IMR-90 (cell line): ENCODE data around the gene GOLT1A. TPM values are rescaled to one million over a fixed set of nuclear protein-coding genes. Genes with fewer than 3 reads are reported as not detected.
A peak's percentile ranks its signal among the peaks of the same experiment; 100 is the strongest.

Source experiments
- ATAC-seq: fragments of 200-7000 bp; cut with Tn5 transposase; 2 replicates; pipeline ENCODE4 v1.9.1; 2020; ENCODE audit warnings: low read depth, mild to moderate bottlenecking, moderate library complexity
- BruUV-seq: library from RNA; stranded (reverse); fragments of 400-500 nt; replicated peaks from 2 replicates; lab custom pipeline; 2021; lab: Mats Ljungman, UMichigan
- CTCF ChIA-PET: fragments of 300-600 bp; formaldehyde crosslinking; extraction: SDS; loops from one replicate; lab custom pipeline; 2021; ENCODE audit warnings: antibody characterized with exemption; lab: Yijun Ruan, JAX
- POLR2A ChIA-PET: fragments of 300-600 bp; sonication (Branson Sonifier 250); formaldehyde crosslinking; loops from one replicate; lab custom pipeline; 2022; ENCODE audit warnings: antibody characterized with exemption; ENCODE audit not compliant: unreplicated experiment; lab: Charles Lee
- DNase-seq: peaks from one replicate; pipeline ENCODE4 v3.0.0; 2013
- H2AFZ ChIP-seq: replicated peaks from 2 replicates; pipeline ENCODE3; 2013; ENCODE audit warnings: low read length, mild to moderate bottlenecking; ENCODE audit not compliant: poor library complexity
- H2AK5ac ChIP-seq: 2 replicates; pipeline ENCODE4 v1.6.1; 2013; ENCODE audit warnings: low read depth, low read length, inconsistent platforms
- H2AK9ac ChIP-seq: replicated peaks from 2 replicates; pipeline ENCODE3; 2013; ENCODE audit warnings: mild to moderate bottlenecking, low read depth, low read length, moderate library complexity; ENCODE audit not compliant: poor library complexity
- H2BK120ac ChIP-seq: 2 replicates; pipeline ENCODE4 v1.6.1; 2013; ENCODE audit warnings: low read depth, low read length, inconsistent platforms
- H2BK15ac ChIP-seq: 3 replicates; pipeline ENCODE4 v1.6.1; 2013; ENCODE audit warnings: low read depth, low read length, inconsistent platforms
- H2BK20ac ChIP-seq: 2 replicates; pipeline ENCODE4 v1.6.1; 2013; ENCODE audit warnings: low read depth, mild to moderate bottlenecking, inconsistent platforms, low read length, moderate library complexity
- H2BK5ac ChIP-seq: 2 replicates; pipeline ENCODE4 v1.6.1; 2013; ENCODE audit warnings: mild to moderate bottlenecking, low read depth, low read length, inconsistent platforms; ENCODE audit not compliant: poor library complexity, severe bottlenecking
- H3K14ac ChIP-seq: replicated peaks from 2 replicates; pipeline ENCODE4 v1.6.1; 2013; ENCODE audit warnings: low read depth, low read length, inconsistent platforms
- H3K18ac ChIP-seq: 2 replicates; pipeline ENCODE4 v1.6.1; 2013; ENCODE audit warnings: low read depth, low read length, control low read depth
- H3K23ac ChIP-seq: 2 replicates; pipeline ENCODE4 v1.6.1; 2013; ENCODE audit warnings: low read depth, low read length, inconsistent platforms
- H3K27ac ChIP-seq: 2 replicates; pipeline ENCODE4 v1.5.1; 2013; ENCODE audit warnings: mild to moderate bottlenecking, control low read depth, low read length; ENCODE audit not compliant: insufficient read depth
- H3K27me3 ChIP-seq: 2 replicates; pipeline ENCODE4 v1.6.1; 2013; ENCODE audit warnings: low read length; ENCODE audit not compliant: control insufficient read depth, insufficient read depth
- H3K36me3 ChIP-seq: 2 replicates; pipeline ENCODE4 v1.6.1; 2013; ENCODE audit warnings: low read length, mixed read lengths; ENCODE audit not compliant: control insufficient read depth, insufficient read depth
- H3K4ac ChIP-seq: 2 replicates; pipeline ENCODE4 v1.6.1; 2013; ENCODE audit warnings: low read depth, low read length, inconsistent platforms
- H3K4me1 ChIP-seq: 2 replicates; pipeline ENCODE4 v1.6.1; 2013; ENCODE audit warnings: low read length, mixed read lengths; ENCODE audit not compliant: control insufficient read depth, insufficient read depth
- H3K4me2 ChIP-seq: 2 replicates; pipeline ENCODE4 v1.6.1; 2013; ENCODE audit warnings: low read depth, mild to moderate bottlenecking, control low read depth, low read length, moderate library complexity
- H3K4me3 ChIP-seq: 2 replicates; pipeline ENCODE4 v1.5.1; 2013; ENCODE audit warnings: low read depth, mild to moderate bottlenecking, control low read depth, low read length, moderate library complexity; ENCODE audit not compliant: insufficient read depth
- H3K56ac ChIP-seq: 2 replicates; pipeline ENCODE4 v1.6.1; 2013; ENCODE audit warnings: low read length, inconsistent platforms; ENCODE audit not compliant: insufficient read depth; ENCODE audit errors: extremely low read depth
- H3K79me1 ChIP-seq, 2 experiments: 2 replicates each; pipeline ENCODE4 v1.6.1; 2013; ENCODE audit warnings: low read length in 2 of 2, inconsistent platforms in 1 of 2, low read depth in 1 of 2
- H3K9ac ChIP-seq: 2 replicates; pipeline ENCODE4 v1.6.1; 2013; ENCODE audit warnings: low read depth, low read length, control low read depth
- H3K9me1 ChIP-seq: 2 replicates; pipeline ENCODE4 v1.6.1; 2013; ENCODE audit warnings: low read length, inconsistent platforms; ENCODE audit not compliant: insufficient read depth
- H3K9me3 ChIP-seq: 2 replicates; pipeline ENCODE4 v1.6.1; 2013; ENCODE audit warnings: low read length; ENCODE audit not compliant: control insufficient read depth, insufficient read depth
- H4K20me1 ChIP-seq: 2 replicates; pipeline ENCODE4 v1.6.1; 2013; ENCODE audit warnings: low read length, inconsistent platforms; ENCODE audit not compliant: insufficient read depth
- H4K5ac ChIP-seq: 2 replicates; pipeline ENCODE4 v1.6.1; 2013; ENCODE audit warnings: mild to moderate bottlenecking, low read depth, low read length, control low read depth
- H4K8ac ChIP-seq, 2 experiments: 2 replicates each; pipeline ENCODE4 v1.6.1; 2013; ENCODE audit warnings: low read depth in 2 of 2, low read length in 2 of 2, control low read depth in 1 of 2, inconsistent platforms in 1 of 2
- H4K91ac ChIP-seq: 2 replicates; pipeline ENCODE4 v1.6.1; 2013; ENCODE audit warnings: low read depth, low read length, inconsistent platforms; ENCODE audit not compliant: insufficient read depth
- BHLHE40 ChIP-seq: fragments of 150-350 bp; IDR thresholded peaks from 2 replicates; pipeline ENCODE4 v1.6.1; 2016; ENCODE audit warnings: mild to moderate bottlenecking, low read depth, low read length
- CEBPB ChIP-seq: IDR thresholded peaks from 2 replicates; pipeline ENCODE4 v1.6.1; 2012; ENCODE audit warnings: low read depth, low read length, improper control_type of control experiment
- CHD1 ChIP-seq: IDR thresholded peaks from 2 replicates; pipeline ENCODE4 v1.6.1; 2012; ENCODE audit warnings: low read depth, low read length, improper control_type of control experiment
- FOS ChIP-seq: fragments of 150-350 bp; IDR thresholded peaks from 2 replicates; pipeline ENCODE4 v1.6.1; 2016; ENCODE audit warnings: low read depth, low read length
- MAFK ChIP-seq: IDR thresholded peaks from 2 replicates; pipeline ENCODE4 v1.6.1; 2012; ENCODE audit warnings: low read depth, low read length, improper control_type of control experiment
- MAZ ChIP-seq: IDR thresholded peaks from 2 replicates; pipeline ENCODE4 v1.6.1; 2012; ENCODE audit warnings: low read depth, mild to moderate bottlenecking, low read length, improper control_type of control experiment, moderate library complexity, borderline replicate concordance
- MXI1 ChIP-seq: IDR thresholded peaks from 2 replicates; pipeline ENCODE4 v1.6.1; 2012; ENCODE audit warnings: low read depth, mild to moderate bottlenecking, low read length, moderate library complexity, borderline replicate concordance
- NFE2L2 ChIP-seq: fragments of 150-350 bp; IDR thresholded peaks from 2 replicates; pipeline ENCODE4 v1.6.1; 2016; ENCODE audit warnings: low read depth, mild to moderate bottlenecking, low read length
- POLR2A ChIP-seq: IDR thresholded peaks from 2 replicates; pipeline ENCODE4 v1.6.1; 2012; ENCODE audit warnings: mild to moderate bottlenecking, low read depth, low read length
- RAD21 ChIP-seq: IDR thresholded peaks from 2 replicates; pipeline ENCODE4 v1.6.1; 2012; ENCODE audit warnings: low read length, improper control_type of control experiment
- RCOR1 ChIP-seq: IDR thresholded peaks from 2 replicates; pipeline ENCODE4 v1.6.1; 2012; ENCODE audit warnings: mild to moderate bottlenecking, low read length, improper control_type of control experiment; ENCODE audit not compliant: insufficient replicate concordance
- RFX5 ChIP-seq: IDR thresholded peaks from 2 replicates; pipeline ENCODE4 v1.8.0; 2012; ENCODE audit warnings: low read depth, mild to moderate bottlenecking, low read length, moderate library complexity
- SMC3 ChIP-seq: fragments of 150-350 bp; IDR thresholded peaks from 2 replicates; pipeline ENCODE4 v1.6.1; 2016; ENCODE audit warnings: low read depth, mild to moderate bottlenecking, antibody characterized with exemption, low read length, moderate library complexity
- WGBS, 2 experiments: methylation state at CpG; one replicate each; pipeline versions ENCODE4 v1.1.5 to v1.1.7; 2013; ENCODE audit warnings: missing lambda C conversion rate in 2 of 2; ENCODE audit not compliant: insufficient read length in 1 of 2; ENCODE audit errors: extremely low coverage in 2 of 2; 5-methylcytosine and 5-hydroxymethylcytosine counted together
- dilution Hi-C: fragments of 300-500 bp; cut with HindIII; formaldehyde crosslinking; loops from one replicate; pipeline ENCODE4 v1.14.3; 2018; ENCODE audit warnings: low sequenced_read_pairs; ENCODE audit not compliant: unreplicated experiment
- in situ Hi-C: fragments of 300-500 bp; cut with MboI; formaldehyde crosslinking; loops from 3 replicates; pipeline ENCODE4 v1.14.3; 2019; ENCODE audit warnings: low sequenced_read_pairs, inconsistent platforms, mixed read lengths
- intact Hi-C: fragments of 100-400 bp; cut with micrococcal nuclease; formaldehyde crosslinking; loops from 2 replicates; pipeline ENCODE4 v1.10.0; 2022
- polyA plus RNA-seq, 3 experiments: library from polyadenylated mRNA; depleted of rRNA; stranded (reverse); fragments of >200 nt; gene quantifications; 2 replicates each; pipeline ENCODE4 v1.2.3, GENCODE V29; 2012; ENCODE audit warnings: low replicate concordance in 1 of 3
- total RNA-seq: library from RNA; depleted of rRNA; stranded (reverse); fragments of >200 nt; gene quantifications from 2 replicates; pipeline ENCODE4 v1.2.3, GENCODE V29; 2012
- TF ChIP-seq, protein P1 (sequence below): conservative IDR thresholded peaks from 2 replicates; pipeline ENCODE4 v1.5.1; 2012; ENCODE audit warnings: mild to moderate bottlenecking, low read depth, low read length, improper control_type of control experiment
- TF ChIP-seq, protein P2 (sequence below): fragments of 150-350 bp; IDR thresholded peaks from 2 replicates; pipeline ENCODE4 v1.6.1; 2016; ENCODE audit warnings: low read depth, mild to moderate bottlenecking, low read length, moderate library complexity, borderline replicate concordance
- TF ChIP-seq, protein P3 (sequence below): fragments of 150-350 bp; IDR thresholded peaks from 2 replicates; pipeline ENCODE4 v1.6.1; 2017; ENCODE audit warnings: mild to moderate bottlenecking, antibody characterized with exemption, low read length, low read depth

GOLT1A gene
- total and polyA plus RNA-seq, 2 of the 4 experiments (the other 2 are of a cell fraction): 0.32 TPM; not detected in 1

DNA sequence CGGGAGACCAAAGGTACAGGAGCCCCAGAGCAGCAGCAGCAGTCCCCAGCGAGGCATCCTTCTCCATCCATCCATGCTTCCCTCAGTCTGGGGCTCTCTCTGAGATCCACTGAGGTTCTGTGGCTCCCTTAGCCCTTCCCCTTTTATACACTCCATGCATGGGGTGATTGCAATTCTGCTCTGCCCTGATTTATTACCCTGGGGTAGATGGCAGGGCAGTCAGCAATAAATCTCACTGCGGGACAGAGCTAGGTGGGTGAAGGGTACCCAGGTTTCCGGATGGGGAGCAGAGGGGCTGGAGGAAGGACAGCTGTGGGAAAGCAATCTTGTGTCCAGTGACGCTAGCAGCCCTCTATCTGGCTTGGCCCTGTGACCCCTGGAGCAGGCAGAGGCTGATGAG, 47.6 kb downstream of the GOLT1A start, which contains the start of gene REN:
Gene REN, minus strand, starts transcription at position 119 of the 400 bp plus-strand sequence. Its CDS starts 44 bp downstream, at position 75.
- Histone ChIP-seq H3K79me1 (no peaks in the 10 kb centered on the region), H3K36me3 (no peaks in the 10 kb centered on the region), H2BK5ac (no peak within 1 kb of the TSS), H2AK9ac (no peak within 1 kb of the TSS), H4K5ac (no peak within 1 kb of the TSS), H2AFZ (peak within 1 kb of the TSS; percentile 43), H2BK20ac (peak within 1 kb of the TSS; percentile 56; the same call in 1 of the 2 replicates), H3K4me3 (no peak within 1 kb of the TSS), H3K23ac (no peak within 1 kb of the TSS), H3K27ac (no peak within 1 kb of the TSS), H3K9me3 (no peaks in the 10 kb centered on the region; the same call in 1 of the 2 replicates), H4K91ac (peak within 1 kb of the TSS; percentile 29; the same call in 1 of the 2 replicates), H2BK120ac (peak within 1 kb of the TSS; percentile 61; the same call in 1 of the 2 replicates), H3K18ac (no peak within 1 kb of the TSS), H3K56ac (no peak within 1 kb of the TSS), H3K4me2 (no peak within 1 kb of the TSS), H3K9ac (no peak within 1 kb of the TSS), H3K27me3 (no peaks in the 10 kb centered on the region), H4K8ac (no peak within 1 kb of the TSS; a peak in 1 of 4 replicates), H2AK5ac (peak within 1 kb of the TSS; percentile 77; the same call in 1 of the 2 replicates), H3K4me1 (no peaks in the 10 kb centered on the region; the same call in 1 of the 2 replicates), H3K4ac (no peak within 1 kb of the TSS), H4K20me1 (no peaks in the 10 kb centered on the region), H2BK15ac (no peak within 1 kb of the TSS; the same call in 2 of the 3 replicates), H3K9me1 (no peaks in the 10 kb centered on the region), H3K14ac (no peak within 1 kb of the TSS)
- POLR2A ChIA-PET: interaction anchor here (0.5 kb wide), 1 partner anchor 18 kb away, joined by 10 read pairs; no protein-coding TSS in a partner anchor
- no TSS peak for BruUV-seq
- TF ChIP-seq MXI1 (no peak), FOS (no peak), BHLHE40 (no peak), RAD21 (no peak), MAFK (no peak), SMC3 (no peak), NFE2L2 (no peak), CEBPB (no peak), POLR2A (no peak), RCOR1 (no peak), CHD1 (no peak), RFX5 (no peak), MAZ (no peak)
- TF ChIP-seq, protein P1, sequence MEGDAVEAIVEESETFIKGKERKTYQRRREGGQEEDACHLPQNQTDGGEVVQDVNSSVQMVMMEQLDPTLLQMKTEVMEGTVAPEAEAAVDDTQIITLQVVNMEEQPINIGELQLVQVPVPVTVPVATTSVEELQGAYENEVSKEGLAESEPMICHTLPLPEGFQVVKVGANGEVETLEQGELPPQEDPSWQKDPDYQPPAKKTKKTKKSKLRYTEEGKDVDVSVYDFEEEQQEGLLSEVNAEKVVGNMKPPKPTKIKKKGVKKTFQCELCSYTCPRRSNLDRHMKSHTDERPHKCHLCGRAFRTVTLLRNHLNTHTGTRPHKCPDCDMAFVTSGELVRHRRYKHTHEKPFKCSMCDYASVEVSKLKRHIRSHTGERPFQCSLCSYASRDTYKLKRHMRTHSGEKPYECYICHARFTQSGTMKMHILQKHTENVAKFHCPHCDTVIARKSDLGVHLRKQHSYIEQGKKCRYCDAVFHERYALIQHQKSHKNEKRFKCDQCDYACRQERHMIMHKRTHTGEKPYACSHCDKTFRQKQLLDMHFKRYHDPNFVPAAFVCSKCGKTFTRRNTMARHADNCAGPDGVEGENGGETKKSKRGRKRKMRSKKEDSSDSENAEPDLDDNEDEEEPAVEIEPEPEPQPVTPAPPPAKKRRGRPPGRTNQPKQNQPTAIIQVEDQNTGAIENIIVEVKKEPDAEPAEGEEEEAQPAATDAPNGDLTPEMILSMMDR: no peak
- TF ChIP-seq, protein P2, sequence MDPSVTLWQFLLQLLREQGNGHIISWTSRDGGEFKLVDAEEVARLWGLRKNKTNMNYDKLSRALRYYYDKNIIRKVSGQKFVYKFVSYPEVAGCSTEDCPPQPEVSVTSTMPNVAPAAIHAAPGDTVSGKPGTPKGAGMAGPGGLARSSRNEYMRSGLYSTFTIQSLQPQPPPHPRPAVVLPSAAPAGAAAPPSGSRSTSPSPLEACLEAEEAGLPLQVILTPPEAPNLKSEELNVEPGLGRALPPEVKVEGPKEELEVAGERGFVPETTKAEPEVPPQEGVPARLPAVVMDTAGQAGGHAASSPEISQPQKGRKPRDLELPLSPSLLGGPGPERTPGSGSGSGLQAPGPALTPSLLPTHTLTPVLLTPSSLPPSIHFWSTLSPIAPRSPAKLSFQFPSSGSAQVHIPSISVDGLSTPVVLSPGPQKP: no peak
- TF ChIP-seq, protein P3, sequence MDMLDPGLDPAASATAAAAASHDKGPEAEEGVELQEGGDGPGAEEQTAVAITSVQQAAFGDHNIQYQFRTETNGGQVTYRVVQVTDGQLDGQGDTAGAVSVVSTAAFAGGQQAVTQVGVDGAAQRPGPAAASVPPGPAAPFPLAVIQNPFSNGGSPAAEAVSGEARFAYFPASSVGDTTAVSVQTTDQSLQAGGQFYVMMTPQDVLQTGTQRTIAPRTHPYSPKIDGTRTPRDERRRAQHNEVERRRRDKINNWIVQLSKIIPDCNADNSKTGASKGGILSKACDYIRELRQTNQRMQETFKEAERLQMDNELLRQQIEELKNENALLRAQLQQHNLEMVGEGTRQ: no peak
- in situ Hi-C loops: loop anchor here (5.0 kb wide), 1 partner anchor 41 kb away; no protein-coding TSS in a partner anchor
- intact Hi-C loops: no loop called here
- no peak for DNase-seq
- ATAC-seq: no peak
- 49% methylated on average over 2 of the region's 5 CpGs; no CpG with 5 or more reads in 1 of the 2 experiments for WGBS, 2 experiments
- dilution Hi-C loops: loop anchor here (25.0 kb wide), 1 partner anchor 221 kb away; no protein-coding TSS in a partner anchor
- CTCF ChIA-PET: interaction anchor here (5.3 kb wide), 1 partner anchor 40 kb away, joined by 25 read pairs; no protein-coding TSS in a partner anchor
